Iris pigment epithelial cell (primary cell): ENCODE results near the gene METTL1.
A peak's percentile ranks its signal among the peaks of the same experiment; 100 is the strongest.
"Not testable (repeated sequence)": the region's sequence is repeated elsewhere in the genome, so short reads cannot be mapped to it uniquely, and the experiment has no call there.

Experiments
- DNase-seq: peaks from one replicate; pipeline ENCODE4 v3.0.0-alpha.2; 2011; ENCODE audit warnings: low read depth

Gene METTL1

GRCh38 chr12:57771873-57772428, at the start of gene METTL1:
Gene METTL1, minus strand, starts transcription at chr12:57772105. Its CDS starts 22 bp downstream, at chr12:57772083.
- peak; percentile 98 for DNase-seq

- DNase-seq = not testable (repeated sequence)
Observed at GRCh38 chr12:57821015-57821414, 49.1 kb upstream of the METTL1 start.

DNA sequence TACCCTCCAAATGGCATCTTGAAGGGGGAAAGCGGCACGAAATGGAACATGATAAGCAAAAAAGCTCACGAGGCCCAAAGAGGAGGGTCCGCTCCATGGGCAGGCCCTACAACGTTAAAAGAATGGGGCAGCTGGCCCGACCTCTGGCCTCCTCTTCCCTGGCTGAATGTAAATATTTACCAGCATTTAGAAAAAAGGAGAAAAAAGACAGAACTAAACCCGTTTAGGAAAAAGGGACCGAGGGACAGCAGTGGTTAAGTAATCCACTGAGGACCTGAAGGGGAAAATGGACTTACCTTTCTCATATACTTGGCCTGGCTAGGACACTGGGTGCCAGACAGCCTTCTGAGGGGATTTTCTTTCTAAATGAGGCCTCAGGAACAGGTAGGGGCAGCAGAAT, 48.2 kb upstream of the METTL1 start:
- DNase-seq = not testable (repeated sequence)

DNA sequence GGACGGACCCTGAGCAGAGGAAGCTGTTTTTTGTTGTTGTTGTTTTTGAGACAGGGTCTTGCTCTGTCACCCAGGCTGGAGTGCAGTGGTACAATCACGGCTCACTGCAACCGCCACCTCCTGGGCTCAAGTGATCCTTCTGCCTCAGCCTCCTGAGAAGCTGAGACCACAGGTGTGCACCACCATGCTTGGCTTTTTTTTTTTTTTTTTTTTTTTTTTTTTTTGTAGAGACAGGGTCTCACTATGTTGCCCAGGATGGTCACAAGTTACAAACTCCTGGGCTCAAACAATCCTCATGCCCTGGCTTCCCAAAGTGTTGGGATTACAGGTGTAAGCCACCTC, 46.1 kb upstream of the METTL1 start:
- not testable (repeated sequence) for DNase-seq

- no peak for DNase-seq
Observed at GRCh38 chr12:57817261-57817989, 45.5 kb upstream of the METTL1 start.

GRCh38 chr12:57816855-57817151, 44.9 kb upstream of the METTL1 start:
- peak; percentile 45 for DNase-seq

DNA sequence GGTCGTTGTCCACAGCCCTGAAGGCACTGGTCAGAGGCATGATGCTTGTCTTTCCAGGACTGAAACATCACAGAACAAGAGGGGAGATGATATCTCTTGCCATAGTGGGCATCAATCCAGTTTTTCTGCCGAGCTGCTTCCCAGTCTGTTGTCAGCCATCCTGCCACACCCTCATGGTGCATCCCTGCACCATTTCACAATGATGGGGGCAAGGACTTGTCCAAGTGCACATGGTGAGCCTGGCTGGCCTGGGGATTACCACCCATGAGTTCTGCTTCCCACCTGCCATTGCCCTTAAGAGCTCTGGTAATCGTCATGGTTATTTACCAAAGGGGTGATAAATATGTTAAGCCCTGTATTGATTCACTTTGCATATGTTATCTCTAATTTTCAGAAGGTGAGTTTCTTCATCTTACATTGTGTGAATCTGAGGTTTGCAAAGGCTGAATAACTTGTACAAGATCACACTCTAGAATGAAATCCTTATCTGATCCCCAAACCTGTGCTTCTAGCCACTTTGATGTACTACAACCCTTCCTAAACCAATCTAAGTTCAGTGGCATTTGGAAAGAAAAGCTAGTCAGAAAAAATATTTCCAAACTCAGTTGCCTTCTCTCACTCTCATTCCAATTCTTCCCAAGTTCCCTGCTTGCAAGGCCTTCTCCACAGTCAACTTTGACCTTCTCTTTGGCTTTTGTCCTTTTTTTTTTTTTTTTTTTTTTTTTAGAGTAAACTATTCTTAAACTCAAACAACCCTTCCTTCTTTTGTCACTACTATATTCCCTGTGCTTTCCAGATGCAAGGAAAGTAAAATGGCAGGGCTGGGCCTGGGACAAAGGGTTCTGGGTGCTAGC, 44.3 kb upstream of the METTL1 start:
- DNase-seq = no peak

- no peak for DNase-seq
Observed at GRCh38 chr12:57815177-57816000, 43.5 kb upstream of the METTL1 start.

GRCh38 chr12:57813971-57814772, 42.3 kb upstream of the METTL1 start:
- no peak for DNase-seq

DNA sequence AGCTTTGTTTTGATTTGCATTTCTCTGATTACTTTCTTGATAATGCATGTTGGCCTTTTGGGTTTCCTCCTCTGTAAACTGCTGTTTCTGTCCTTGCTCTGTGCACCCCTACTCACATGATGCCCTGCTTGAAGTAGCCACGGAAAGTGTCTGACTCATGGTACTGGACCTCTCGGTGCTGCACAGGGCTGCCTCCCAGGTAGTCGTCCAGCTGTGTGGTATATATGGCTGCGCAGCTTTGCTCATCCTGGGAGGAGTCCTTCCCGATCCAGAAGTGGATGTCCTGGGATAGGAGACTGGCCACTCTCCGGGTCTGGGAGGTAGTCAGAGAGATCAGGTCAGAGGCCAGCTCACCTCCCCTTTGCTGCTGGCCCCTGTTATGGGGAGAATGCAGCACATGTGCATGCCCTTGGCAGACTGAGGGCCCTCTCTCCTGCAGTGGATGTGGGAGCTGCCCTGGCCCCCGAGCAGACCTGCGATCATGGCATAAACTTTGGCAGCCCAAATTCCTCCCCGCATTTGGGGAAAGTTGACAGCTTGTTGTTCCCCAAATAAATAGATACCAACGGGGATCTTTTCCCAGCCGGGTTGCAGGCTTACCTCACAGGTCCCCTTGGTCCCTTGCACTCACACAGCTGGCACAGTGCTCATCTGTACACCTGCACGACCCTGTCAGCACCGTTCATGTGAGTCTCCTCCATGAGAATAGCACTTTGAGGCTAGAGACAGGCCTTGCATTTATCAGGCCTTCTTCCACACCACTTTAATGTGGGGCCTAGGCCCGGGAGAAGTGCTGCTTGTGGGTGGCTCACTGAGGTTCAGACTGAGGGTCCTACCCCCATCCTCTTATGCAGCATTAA, 41.4 kb upstream of the METTL1 start:
- DNase-seq = peak; percentile 33

GRCh38 chr12:57811028-57811755, 39.3 kb upstream of the METTL1 start:
- DNase-seq = no peak

DNA sequence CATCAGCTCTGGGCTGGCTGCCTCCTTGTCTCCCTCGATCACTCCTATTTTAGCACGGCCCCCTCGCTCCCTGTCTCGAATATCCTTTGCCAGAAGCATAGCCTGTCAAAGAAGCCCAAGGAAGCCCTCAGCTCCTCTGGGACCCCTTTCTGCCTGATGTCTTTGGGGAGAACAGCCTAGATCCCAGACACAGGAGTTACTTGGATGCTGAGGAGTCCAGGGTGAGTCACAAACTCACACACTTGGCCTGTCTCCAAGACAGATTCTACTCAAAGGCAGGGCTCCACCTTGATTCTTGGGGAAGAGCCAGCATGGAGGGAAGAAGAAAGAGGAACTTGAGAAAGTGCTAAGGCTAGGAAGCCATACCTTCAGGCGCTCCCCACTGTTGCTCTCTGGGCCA, 38.5 kb upstream of the METTL1 start:
- DNase-seq = peak; percentile 70

- no peak for DNase-seq
Observed at GRCh38 chr12:57809425-57809824, 37.5 kb upstream of the METTL1 start.

- DNase-seq = no peak
Observed at GRCh38 chr12:57808351-57808750, 36.4 kb upstream of the METTL1 start.

GRCh38 chr12:57807285-57807684, 35.4 kb upstream of the METTL1 start:
- no peak for DNase-seq

DNA sequence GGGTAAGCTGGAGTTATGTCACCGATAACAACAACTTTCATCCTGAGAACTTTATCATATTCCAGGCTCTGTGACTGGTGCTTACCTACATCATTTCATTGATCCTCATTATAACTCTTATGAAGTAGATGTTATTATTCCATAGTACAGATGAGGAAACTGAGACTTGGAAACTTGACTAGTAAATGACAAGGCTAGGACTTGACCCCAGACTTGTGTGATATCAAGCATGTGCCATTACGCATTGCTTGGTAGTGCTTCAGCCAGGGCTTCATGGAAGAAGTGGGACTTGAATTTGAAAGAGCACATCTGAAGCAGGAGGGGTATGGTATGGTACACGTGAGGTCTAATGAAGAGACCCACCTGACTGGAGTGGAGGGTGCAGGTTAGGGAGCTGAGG, 34.8 kb upstream of the METTL1 start:
- no peak for DNase-seq

- DNase-seq = peak; percentile 40
Observed at GRCh38 chr12:57803319-57803893, 31.5 kb upstream of the METTL1 start.

DNA sequence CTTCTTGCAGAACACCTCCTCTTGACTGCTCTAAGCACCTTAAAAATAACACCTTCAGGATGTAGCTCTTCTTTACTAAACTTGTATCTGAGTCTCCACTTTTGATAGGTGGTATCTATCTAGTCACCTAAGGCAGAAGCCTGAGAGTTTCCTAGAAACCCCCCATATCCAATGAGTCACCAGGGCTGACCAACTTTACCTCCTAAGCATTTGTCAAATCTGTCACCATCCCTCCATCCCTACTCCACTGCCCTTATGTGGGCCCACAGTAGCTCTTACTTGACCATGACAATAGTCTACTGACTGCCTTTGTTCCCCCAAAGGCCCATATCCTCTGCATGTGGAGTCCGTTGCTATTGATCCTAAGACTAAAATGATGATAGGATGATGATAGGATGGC, 30.7 kb upstream of the METTL1 start:
- DNase-seq = no peak

DNA sequence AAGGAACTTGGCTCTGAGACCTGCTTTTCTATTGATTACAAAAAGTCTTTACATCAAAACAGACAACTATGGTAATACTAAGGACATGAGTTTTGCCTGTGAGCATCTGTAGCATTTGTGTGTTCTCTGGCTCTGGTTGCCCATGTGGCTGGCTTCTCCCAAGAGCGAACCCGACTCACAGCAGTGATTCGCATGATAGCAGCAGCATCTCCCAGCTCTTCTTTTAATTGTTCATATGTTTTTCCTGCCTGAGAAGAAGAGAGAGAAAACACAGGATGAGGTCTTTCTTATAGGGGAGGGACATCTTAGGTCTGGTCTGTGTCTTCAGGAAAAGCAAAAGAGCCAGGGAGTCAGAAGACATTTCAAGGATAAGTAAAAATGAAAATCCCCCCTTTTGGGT, 29.1 kb upstream of the METTL1 start:
- DNase-seq = no peak

DNA sequence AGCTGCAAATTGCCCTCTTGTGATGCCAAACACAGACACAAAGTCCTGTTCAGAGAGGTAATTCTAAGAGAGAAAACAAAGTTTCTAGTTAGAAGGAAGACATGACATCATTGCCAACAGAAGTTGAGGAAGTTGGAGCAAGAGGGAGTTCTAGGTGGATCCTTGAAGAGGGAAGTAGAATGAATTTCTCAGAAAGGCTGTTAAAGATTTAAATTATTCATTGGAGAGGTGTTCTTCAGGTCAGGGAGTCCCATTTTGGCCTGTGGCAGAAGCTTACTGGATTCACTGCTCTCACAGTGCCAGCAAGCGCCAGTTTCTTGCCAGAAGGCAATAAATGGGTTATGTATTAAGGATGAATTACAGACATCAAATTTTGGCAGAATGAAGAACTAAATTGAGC, 26.0 kb upstream of the METTL1 start:
- DNase-seq = no peak
